Spleen (tissue), 11 donors: ENCODE data around the gene FCGBP. TPM values are rescaled to one million over a fixed set of nuclear protein-coding genes. Genes with fewer than 3 reads are reported as not detected.

Experiments
- DNase-seq: peaks from one replicate; pipeline ENCODE4 v3.0.0-alpha.2; 2020
- H3K27ac ChIP-seq, 8 donors: fragments of 200-600 bp; sonication (generic) in 7 of 8; 1 replicate in 4 of 8; 2 replicates in 4 of 8; pipeline versions ENCODE4 v1.5.0 to v1.8.0; 2016 to 2021; ENCODE audit warnings: inconsistent platforms in 4 of 8, mild to moderate bottlenecking in 4 of 8, moderate library complexity in 1 of 8
- H3K27me3 ChIP-seq, 7 donors: fragments of 200-600 bp; sonication (generic) in 6 of 7; replicated peaks in 1 of 7; 1 replicate in 4 of 7; 2 replicates in 3 of 7; pipeline versions ENCODE4 v1.5.0 to v1.8.0; 2016 to 2021; ENCODE audit warnings: inconsistent platforms in 3 of 7, mild to moderate bottlenecking in 1 of 7
- H3K36me3 ChIP-seq, 6 donors: fragments of 200-600 bp; sonication (generic) in 5 of 6; 1 replicate in 4 of 6; 2 replicates in 2 of 6; pipeline versions ENCODE4 v1.5.0 to v1.8.0; 2016 to 2021; ENCODE audit warnings: inconsistent platforms in 2 of 6
- H3K4me1 ChIP-seq, 6 donors: fragments of 200-600 bp; sonication (generic) in 5 of 6; 1 replicate in 3 of 6; 2 replicates in 3 of 6; pipeline versions ENCODE4 v1.5.0 to v1.8.0; 2016 to 2021; ENCODE audit warnings: inconsistent platforms in 3 of 6
- H3K4me3 ChIP-seq, 8 donors: fragments of 200-600 bp; sonication (generic) in 7 of 8; 1 replicate in 4 of 8; 2 replicates in 4 of 8; pipeline versions ENCODE4 v1.5.0 to v1.8.0; 2016 to 2021; ENCODE audit warnings: inconsistent platforms in 4 of 8, mild to moderate bottlenecking in 4 of 8, moderate library complexity in 2 of 8
- H3K9me3 ChIP-seq, 8 donors: fragments of 200-600 bp; sonication (generic) in 7 of 8; 1 replicate in 4 of 8; 2 replicates in 4 of 8; pipeline versions ENCODE4 v1.5.0 to v1.8.0; 2016 to 2021; ENCODE audit warnings: inconsistent platforms in 4 of 8
- CTCF ChIP-seq, 11 experiments: fragments of 200-600 bp in 7 of 11; fragments of 450-650 bp in 4 of 11; sonication (generic) in 4 of 11; IDR thresholded peaks in 8 of 11; conservative IDR thresholded peaks in 3 of 11; 1 replicate in 7 of 11; 2 replicates in 4 of 11; pipeline versions ENCODE4 v1.4.0 to v1.8.0; 2016 to 2021; ENCODE audit warnings: antibody characterized with exemption in 11 of 11, inconsistent platforms in 4 of 11, mild to moderate bottlenecking in 1 of 11
- POLR2A ChIP-seq, 3 donors: fragments of 450-650 bp; IDR thresholded peaks; one replicate each; pipeline ENCODE4 v1.5.1; 2017; ENCODE audit warnings: antibody characterized with exemption in 3 of 3, mild to moderate bottlenecking in 1 of 3
- POLR2AphosphoS5 ChIP-seq, 3 donors: sonication (generic); formaldehyde crosslinking; IDR thresholded peaks; one replicate each; pipeline ENCODE4 v1.5.1; 2017; ENCODE audit warnings: antibody characterized with exemption in 3 of 3
- WGBS, 5 donors: extraction: QIAGEN DNeasy Blood & Tissue Kit in 3 of 5; methylation state at CpG; one replicate each; pipeline versions ENCODE4 v1.1.5 to v1.1.7; 2013 to 2018; 5-methylcytosine and 5-hydroxymethylcytosine counted together
- intact Hi-C: fragments of 100-400 bp; cut with DNase I; formaldehyde crosslinking; loops from one replicate; pipeline ENCODE4 v1.15.0; 2023; ENCODE audit warnings: low total_unique reads
- polyA plus RNA-seq, 3 donors: library from polyadenylated mRNA; stranded (reverse); fragments of 200-250 nt; gene quantifications; one replicate each; pipeline ENCODE4 v1.2.1, GENCODE V29; 2013
- total RNA-seq, 7 donors: library from RNA; depleted of rRNA in 3 of 7; stranded (reverse); fragments of >200 nt in 3 of 7; fragmentation: NEBNext Ultra II Directional in 4 of 7; extraction: Animal tissue kit (Norgen Biotek cat#: 25700) in 4 of 7; gene quantifications; one replicate each; pipeline versions ENCODE4 v1.1.0 to v1.2.1, GENCODE V29; 2016 to 2021
- donor health status: healthy with polysubstance abuse.
- donor health status: DM: no; HTN: no; CAD: no; lungs with moderate emphysema.
- donor health status: DM: no; HTN: no; CAD: no.
- donor health status: Bipolar disorder and iron deficiency.
- donor health status: healthy.
- donor health status: DM: no; HTN: no; CAD: no.
- donor health status: DM: yes; HTN: yes; CAD: no.

FCGBP gene
- total and polyA plus RNA-seq, 10 donors = 0.91 to 18.9 (median 6.9) TPM

- TF ChIP-seq POLR2A (IDR thresholded peaks at IDR 0.05) (no peak), POLR2AphosphoS5 (IDR thresholded peaks at IDR 0.05) (no peak), CTCF (IDR thresholded peaks at IDR 0.05 in 8 of 11, conservative IDR thresholded peaks at IDR 0.05 in 3 of 11) (no peak)
- Histone ChIP-seq H3K36me3 (no peaks in the 10 kb centered on the region), H3K4me3 (no peak overlapping the region), H3K27ac (no peak overlapping the region), H3K4me1 (peaks cover 25 to 86% (median 34%) of the 10 kb centered on the region in 6 donors), H3K27me3 (peaks cover 0 to 51% (median 0%) of the 10 kb centered on the region in 7 donors), H3K9me3 (no peaks in the 10 kb centered on the region)
- 64 to 83% (median 79%) methylated on average over 4 of the region's 4 CpGs for WGBS, 5 donors
- DNase-seq = no peak
- intact Hi-C loops = no loop called here
Measured at GRCh38 chr19:39946532-39946931, 12.1 kb upstream of the FCGBP start.

GRCh38 chr19:39943586-39943985, 9.2 kb upstream of the FCGBP start:
- intact Hi-C loops = no loop called here
- Histone ChIP-seq H3K4me3 (peak overlapping the region in 1 of 8 donors; percentile 1), H3K4me1 (peaks cover 30 to 87% (median 50%) of the 10 kb centered on the region in 6 donors), H3K36me3 (no peaks in the 10 kb centered on the region), H3K27ac (peak overlapping the region in 6 of 8 donors; percentile 55 to 93 (median 68)), H3K27me3 (peaks cover 0 to 44% (median 0%) of the 10 kb centered on the region in 7 donors), H3K9me3 (peaks cover 0 to 20% (median 16%) of the 10 kb centered on the region in 8 donors)
- 85 to 89% (median 87%) methylated on average over 7 of the region's 7 CpGs for WGBS, 5 donors
- no peak for DNase-seq
- no peak for TF ChIP-seq POLR2AphosphoS5 (IDR thresholded peaks at IDR 0.05)
- no peak for TF ChIP-seq POLR2A (IDR thresholded peaks at IDR 0.05)
- no peak for TF ChIP-seq CTCF (IDR thresholded peaks at IDR 0.05 in 8 of 11, conservative IDR thresholded peaks at IDR 0.05 in 3 of 11)

- intact Hi-C loops = no loop called here
- no peak for TF ChIP-seq CTCF (IDR thresholded peaks at IDR 0.05 in 8 of 11, conservative IDR thresholded peaks at IDR 0.05 in 3 of 11)
- TF ChIP-seq POLR2AphosphoS5 (IDR thresholded peaks at IDR 0.05) = no peak
- no peak for TF ChIP-seq POLR2A (IDR thresholded peaks at IDR 0.05)
- Histone ChIP-seq H3K4me1 (peaks cover 33 to 92% (median 56%) of the 10 kb centered on the region in 6 donors), H3K4me3 (peak overlapping the region in 4 of 8 donors; percentile 14 to 56 (median 22)), H3K27ac (peak overlapping the region in 7 of 8 donors; percentile 6 to 93 (median 76)), H3K27me3 (peaks cover 0 to 40% (median 0%) of the 10 kb centered on the region in 7 donors), H3K9me3 (peaks cover 0 to 20% (median 16%) of the 10 kb centered on the region in 8 donors), H3K36me3 (no peaks in the 10 kb centered on the region)
- WGBS, 5 donors = 15 to 41% (median 32%) methylated on average over 4 of the region's 4 CpGs
- no peak for DNase-seq
Measured at GRCh38 chr19:39942366-39942730, 7.9 kb upstream of the FCGBP start.

GRCh38 chr19:39941615-39942365, 7.4 kb upstream of the FCGBP start:
- H3K4me1 ChIP-seq = peaks cover 37 to 96% (median 60%) of the 10 kb centered on the region in 6 donors
- H3K4me3 ChIP-seq = peak overlapping the region in 5 of 8 donors; percentile 15 to 56 (median 27)
- 3 to 7% (median 4%) methylated on average over 5 of the region's 5 CpGs for WGBS, 5 donors
- H3K27me3 ChIP-seq = peaks cover 0 to 41% (median 0%) of the 10 kb centered on the region in 7 donors
- H3K36me3 ChIP-seq = no peaks in the 10 kb centered on the region
- TF ChIP-seq POLR2A (IDR thresholded peaks at IDR 0.05) = no peak
- TF ChIP-seq POLR2AphosphoS5 (IDR thresholded peaks at IDR 0.05) = peak in 1 of 3 donors; percentile 72
- peak overlapping the region; percentile 65 to 93 (median 78) for H3K27ac ChIP-seq
- H3K9me3 ChIP-seq = peaks cover 0 to 20% (median 16%) of the 10 kb centered on the region in 8 donors
- DNase-seq = no peak
- intact Hi-C loops = no loop called here
